Epithelial cell of prostate (primary cell): ENCODE measurements around the gene MAP3K19.
"Not testable (repeated sequence)": the region's sequence is repeated elsewhere in the genome, so short reads cannot be mapped to it uniquely, and the experiment has no call there.

Experiments used
- DNase-seq: peaks from one replicate; pipeline ENCODE4 v3.0.0-alpha.2; 2011; ENCODE audit warnings: low read depth, low spot score
- H3K27ac ChIP-seq: fragments of 450-650 bp; 2 replicates; pipeline ENCODE4 v1.5.1; 2017; ENCODE audit warnings: mild to moderate bottlenecking

MAP3K19 gene

DNA sequence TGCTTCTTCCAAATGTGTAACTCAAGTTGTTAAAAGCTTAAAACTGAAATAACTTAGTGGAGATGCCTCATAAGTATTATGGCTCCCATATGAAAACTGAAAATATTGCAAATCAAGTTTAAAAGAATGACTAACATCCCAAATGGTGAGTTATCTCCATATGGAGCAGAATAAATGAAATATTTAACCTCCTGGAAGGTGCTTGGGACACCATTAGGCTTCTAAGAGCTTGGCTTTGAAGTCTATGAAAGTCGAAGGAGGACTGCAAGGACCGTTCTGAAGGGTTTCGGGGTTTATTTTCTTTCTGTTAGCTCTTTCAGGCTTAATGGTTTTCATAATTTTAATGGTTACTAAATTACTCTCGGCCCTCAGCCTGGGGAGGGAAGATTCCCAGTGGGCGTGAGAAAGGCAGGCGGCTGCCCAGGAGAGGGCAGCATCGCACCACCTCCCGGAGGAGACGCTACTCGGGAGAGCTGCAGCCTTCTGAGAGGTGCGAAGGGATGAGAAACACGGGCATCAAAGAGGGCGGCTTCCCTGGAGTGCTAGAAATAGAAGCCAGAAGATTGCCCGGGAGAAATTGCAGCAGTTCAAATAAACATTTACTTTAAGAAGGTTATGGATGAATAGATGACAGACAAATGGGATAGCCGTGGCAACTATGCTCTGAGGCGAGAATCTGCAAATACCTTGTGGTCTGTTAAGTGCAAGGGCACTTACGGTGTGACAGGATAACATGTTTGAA is 43.1 kb downstream of the MAP3K19 start:
- no peak for DNase-seq
- H3K27ac ChIP-seq, result no peak overlapping the region

DNA sequence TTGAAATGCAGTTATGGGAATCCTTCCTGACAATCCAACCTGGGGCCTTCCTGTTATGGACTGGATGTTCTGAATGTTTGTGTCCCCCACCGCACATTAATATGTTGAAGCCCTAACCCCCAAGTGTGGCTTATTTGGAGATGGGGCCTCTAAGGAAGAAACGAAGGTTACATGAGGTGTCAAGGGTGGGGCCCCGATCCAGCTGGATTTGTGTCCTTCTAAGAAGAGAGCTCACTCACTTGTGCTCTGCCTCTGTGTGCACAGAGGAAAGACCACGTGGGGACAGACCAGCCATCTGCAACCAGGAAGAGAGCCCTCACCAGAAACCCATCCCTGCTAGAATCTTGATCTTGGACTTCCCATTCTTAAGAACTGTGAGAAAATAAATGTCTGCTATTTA is 44.4 kb downstream of the MAP3K19 start:
- no peak overlapping the region for H3K27ac ChIP-seq
- DNase-seq, result no peak

DNA sequence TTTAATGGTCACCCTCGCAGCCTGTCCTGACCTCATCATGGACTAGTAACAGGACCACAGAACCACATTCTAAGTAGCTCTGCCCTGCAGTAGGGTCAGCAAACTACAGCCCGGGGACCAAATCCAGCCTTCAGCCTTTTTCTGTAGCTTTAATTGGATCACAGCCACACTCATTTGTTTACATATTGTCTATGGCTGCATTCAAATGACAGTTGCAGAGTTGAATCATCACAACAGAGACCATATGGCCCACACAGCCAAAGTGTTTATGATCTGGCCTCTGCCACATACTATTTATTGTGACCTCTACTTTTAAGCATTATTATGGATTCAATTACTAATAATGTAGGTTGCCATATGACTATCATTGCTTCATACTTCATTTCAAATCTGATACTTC is 47.7 kb downstream of the MAP3K19 start:
- DNase-seq, result no peak
- H3K27ac ChIP-seq, result no peak overlapping the region

DNA sequence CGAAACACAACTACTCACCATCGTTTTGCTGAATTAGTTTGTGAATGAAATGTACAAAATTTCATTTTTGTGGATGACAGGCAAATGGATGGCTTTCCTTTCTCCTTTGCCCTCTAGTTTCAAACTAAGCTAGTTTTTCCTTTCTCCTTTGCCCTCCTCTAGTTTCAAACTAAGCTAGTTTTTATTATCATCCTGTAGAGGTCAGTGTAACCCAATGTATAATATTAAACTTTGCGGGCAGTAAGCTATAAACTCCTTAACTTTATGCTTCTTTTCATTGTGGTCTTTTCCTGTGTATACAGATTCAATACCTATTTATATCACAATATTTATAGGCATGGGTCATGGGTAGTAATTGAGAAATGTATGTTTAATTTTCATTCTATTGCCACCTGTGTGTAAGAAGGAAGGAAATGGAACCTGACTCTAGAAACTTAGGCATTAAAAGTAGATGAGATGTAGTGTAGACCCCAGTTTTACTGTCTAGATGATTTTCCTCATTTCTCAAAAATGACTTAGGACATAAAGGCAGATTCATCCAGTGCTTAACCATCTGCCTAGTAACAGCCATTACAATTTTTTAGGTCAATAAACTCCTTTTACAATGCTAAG is 58.1 kb downstream of the MAP3K19 start:
- no peak overlapping the region for H3K27ac ChIP-seq
- no peak for DNase-seq

DNA sequence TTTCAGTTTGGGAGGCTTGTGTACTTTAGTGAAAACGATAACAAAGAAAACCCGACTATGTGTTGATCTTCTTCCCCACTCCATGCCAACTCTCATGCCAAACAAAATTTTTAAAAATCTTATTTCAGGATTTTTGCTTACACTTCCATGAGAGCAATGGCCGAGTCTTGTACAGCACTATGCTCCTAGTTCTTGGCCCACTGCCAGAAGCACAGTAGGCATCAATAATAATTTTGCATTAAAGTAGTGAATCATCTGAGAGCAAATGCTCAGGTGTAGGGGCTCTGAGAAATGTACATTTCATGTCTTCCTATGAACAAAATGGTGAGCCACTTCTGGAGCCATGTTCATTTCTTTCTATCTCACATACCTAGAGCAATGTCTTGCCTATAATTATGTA is 62.2 kb downstream of the MAP3K19 start:
- no peak overlapping the region for H3K27ac ChIP-seq
- no peak for DNase-seq

DNA sequence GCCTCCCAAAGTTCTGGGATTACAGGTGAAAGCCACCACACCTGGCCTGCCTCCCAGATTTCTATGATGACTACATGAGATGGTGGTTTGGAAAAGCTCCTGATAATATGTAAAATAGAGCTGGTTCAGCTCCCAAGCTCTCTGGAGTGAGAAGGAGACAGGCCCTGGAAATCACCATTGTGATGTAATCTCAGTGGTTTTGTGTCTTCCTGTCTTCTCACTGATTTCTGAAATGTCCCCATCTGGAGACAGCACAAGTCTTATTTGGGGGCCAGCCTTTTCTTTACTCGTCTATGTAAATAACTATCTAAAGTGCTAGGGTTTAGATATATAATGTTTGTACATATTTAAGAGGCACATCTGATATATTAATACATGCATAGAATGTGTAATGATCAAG is 64.6 kb downstream of the MAP3K19 start:
- H3K27ac ChIP-seq, result no peak overlapping the region
- DNase-seq, result no peak

DNA sequence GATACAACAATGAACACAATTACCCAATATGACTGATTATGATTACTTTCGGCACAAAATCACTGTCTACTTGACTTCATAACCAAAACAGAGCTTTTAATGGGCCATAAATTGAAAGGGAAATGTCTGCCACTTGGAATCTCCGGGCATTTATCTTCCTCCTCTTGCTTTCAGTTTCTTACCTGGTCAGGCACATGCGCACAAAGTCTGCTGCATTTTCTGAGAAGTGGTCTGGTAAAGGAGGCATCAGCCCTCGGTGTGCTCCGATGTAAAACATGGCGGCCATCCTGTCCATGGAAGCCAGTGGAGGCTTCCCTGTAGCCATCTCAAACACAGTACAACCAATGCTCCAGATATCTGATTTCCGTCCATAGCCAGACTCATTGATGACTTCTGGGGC is 66.6 kb downstream of the MAP3K19 start:
- no peak overlapping the region for H3K27ac ChIP-seq
- DNase-seq, result no peak

DNA sequence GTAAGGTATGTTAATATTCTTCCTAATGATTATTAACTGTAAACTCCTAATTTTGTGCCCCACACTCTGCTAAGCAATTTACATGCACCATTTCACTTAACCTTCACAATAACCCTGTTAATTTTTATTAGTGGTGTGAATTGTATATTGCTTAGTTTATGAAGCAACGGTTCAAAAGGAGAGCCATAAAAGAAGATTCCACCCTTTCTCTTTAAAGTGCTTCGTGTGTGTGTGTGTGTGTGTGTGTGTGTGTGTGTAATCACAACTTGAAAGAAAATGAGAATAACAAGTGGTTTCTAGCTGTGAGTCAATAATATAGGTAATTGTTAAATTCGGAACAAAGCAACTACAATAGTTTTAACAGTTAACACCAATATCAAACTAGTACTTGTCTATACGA is 68.0 kb downstream of the MAP3K19 start:
- DNase-seq, result no peak
- H3K27ac ChIP-seq, result no peak overlapping the region

DNA sequence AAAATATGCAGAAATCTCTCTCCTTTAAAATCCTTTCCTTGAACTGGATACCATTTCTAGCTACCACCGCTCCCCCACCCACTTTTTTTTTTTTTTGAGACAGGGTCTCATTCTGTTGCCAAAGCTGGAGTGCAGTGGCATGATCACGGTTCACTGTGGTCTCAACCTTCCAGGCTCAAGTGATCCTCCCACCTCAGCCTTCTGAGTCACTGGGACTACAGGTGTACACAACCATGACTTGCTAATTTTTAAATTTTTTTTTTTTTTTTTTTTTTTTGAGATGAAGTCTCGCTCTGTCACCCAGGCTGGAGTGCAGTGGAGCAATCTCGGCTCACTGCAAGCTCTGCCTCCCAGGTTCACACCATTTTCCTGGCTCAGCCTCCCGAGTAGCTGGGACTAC is 70.1 kb downstream of the MAP3K19 start:
- H3K27ac ChIP-seq, DNase-seq: not testable (repeated sequence)

DNA sequence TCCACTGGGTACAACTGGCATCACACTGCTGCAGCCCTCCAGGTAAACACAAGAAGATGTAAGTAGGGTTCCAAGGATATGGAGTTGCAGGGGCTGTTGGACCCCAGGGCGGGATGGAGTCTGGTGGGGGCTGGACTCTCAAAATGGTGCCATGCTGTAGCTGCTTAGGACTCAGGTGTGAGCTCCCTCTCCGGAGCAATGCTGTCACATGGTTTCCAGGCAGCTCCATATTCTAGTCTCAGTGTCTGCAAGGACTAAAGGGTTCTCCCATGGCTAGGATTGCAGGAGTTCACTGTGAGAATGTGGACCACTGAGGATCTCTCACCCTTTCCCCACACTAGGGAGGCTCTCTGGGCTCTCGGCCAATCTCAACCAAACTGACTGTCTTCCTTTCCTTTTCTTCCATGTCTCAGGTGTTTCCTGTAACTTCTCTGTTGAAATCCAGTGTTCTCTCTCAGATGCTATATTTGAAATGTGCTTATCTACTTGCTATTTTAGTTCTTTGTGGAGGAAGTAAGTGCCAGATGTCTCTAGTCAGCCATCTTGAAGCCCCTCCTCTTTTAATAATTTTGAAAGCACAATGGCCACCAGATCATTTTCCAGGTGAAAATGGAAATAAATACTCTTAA is 71.1 kb downstream of the MAP3K19 start:
- DNase-seq, result no peak
- no peak overlapping the region for H3K27ac ChIP-seq

DNA sequence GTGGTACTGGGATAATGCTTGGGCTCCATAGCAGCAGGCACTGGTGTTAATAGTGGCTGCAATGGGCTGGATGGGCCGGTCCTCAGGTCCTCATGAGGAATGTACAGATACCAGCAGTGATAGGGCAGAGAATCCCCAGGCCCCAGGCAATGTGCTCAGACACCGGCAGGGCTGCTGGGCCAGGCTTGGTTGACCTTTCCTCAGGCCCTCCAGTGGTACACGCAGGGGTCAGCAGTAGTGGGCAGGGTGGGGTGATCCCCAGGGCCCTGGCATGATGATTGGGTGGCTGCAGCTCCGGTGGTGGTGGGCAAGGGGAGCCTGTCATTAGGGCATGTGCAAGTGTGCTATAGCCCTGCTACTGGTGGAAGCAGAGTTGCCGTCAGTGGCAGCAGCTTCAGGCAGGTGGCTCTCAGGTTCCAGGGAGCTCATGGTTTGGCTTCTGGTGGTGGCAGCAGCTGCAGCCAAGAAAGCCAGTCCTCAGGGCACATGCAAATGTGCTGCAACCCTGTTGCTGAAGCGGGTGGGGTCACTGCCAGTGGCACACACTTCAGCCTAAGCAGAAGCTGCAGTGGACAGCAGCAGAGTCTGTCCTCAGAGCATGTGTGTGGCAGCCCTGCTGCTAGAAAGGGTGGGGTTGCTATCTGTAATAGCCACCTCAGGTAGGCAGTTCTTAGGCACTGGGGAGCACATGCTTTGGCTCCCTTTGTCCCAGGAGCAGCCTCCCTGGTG is 71.8 kb downstream of the MAP3K19 start:
- no peak for DNase-seq
- no peak overlapping the region for H3K27ac ChIP-seq

DNA sequence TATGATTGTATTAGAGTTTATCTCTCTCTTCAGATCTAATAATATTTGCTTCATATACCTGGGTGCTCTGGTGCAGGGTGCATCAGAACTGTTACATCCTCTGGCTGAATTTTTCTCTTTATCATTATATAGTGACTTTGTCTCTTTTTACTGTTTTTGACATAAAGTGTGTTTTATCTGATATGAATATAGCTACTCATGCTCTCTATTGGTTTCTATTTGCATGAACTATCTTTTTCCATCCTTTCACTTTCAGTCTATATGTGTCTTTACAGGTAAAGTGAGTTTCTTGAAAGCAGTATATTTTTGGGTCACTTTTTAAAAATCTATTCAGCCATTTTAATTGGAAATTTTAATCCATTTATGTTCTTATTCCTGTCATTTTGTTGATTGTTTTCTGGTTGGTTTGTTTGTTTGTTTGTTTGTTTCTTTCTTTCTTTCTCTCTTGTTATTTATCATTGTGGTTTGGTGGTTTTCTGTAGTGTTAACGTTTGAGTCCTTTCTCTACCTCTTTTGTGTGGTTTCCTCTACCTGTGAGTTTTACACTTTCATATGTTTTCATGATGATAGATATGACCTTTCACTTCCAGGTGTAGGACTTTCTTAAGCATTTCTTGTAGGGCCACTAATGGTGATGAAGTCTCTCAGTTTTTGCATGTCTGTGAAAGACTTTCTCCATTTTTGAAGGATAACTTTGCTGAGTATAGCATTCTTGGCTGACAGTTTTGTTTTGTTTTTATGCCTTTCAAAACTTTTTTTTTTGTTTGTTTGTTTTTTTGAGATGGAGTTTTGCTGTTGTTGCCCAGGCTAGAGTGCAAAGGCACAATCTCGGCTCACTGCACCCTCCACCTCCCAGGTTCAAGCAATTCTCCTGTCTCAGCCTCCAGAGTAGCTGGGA is 73.8 kb downstream of the MAP3K19 start:
- H3K27ac ChIP-seq, result no peak overlapping the region
- DNase-seq, result no peak

DNA sequence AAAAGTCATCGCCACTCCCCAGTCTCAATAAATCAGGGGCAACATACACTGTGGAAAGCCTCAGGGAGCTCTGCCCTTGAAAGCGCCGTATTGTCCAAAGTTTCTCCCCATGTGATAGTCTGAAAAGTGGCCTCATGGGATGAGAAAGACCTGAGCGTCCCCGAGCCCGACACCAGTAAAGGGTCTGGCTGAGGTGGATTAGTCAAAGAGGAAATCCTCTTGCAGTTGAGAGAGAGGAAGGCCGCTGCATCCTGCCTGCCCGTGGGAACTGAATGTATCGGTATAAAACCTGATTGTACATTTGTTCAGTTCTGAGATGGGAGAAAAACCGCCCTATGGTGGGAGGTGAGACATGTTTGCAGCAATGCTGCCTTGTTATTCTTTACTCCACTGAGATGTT is 80.1 kb downstream of the MAP3K19 start:
- not testable (repeated sequence) for DNase-seq, H3K27ac ChIP-seq

DNA sequence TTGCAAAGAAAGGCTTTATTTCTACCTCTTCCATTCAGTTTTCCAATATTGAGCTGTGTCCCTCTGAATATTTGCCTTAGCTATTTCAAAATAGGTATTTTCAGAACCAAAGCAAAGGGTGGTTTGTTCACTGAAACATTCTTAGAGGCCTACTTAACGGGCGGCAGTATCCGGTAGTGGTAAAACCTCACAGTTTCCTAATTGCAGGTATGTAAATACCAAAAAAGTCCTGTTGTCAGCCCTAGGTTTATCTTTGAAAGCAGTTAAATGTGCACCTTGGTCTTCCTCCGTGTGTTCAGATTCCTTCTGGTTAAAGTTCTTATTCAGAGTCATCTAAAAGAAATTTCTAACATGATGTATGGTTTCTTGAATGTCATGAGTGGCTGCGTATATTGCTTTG is 89.8 kb downstream of the MAP3K19 start:
- H3K27ac ChIP-seq, result no peak overlapping the region
- no peak for DNase-seq

DNA sequence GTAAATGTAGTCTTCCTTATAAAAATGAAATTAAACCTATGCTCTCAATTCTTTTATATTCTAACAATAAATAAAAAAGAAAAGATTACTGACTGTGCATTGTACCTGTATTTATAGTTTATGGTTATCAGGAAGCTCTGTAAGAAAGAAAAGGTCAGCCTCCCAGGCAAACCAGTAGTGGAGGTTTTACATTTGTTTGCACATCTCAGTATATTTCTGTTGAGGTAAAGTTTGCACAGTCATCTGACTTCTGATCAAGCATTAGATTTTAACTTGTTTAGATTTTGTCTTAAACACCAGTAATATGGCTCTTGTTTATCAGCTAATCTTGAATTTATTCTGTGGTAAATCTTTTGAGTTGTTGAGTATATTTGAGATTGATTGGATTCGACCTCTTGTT is 91.5 kb downstream of the MAP3K19 start:
- no peak for DNase-seq
- no peak overlapping the region for H3K27ac ChIP-seq

DNA sequence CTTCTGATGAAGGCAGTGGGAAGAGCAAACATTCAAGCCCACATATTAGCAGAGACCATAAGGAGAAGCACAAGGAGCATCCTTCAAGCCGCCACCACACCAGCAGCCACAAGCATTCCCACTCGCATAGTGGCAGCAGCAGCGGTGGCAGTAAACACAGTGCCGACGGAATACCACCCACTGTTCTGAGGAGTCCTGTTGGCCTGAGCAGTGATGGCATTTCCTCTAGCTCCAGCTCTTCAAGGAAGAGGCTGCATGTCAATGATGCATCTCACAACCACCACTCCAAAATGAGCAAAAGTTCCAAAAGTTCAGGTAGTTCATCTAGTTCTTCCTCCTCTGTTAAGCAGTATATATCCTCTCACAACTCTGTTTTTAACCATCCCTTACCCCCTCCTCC is 93.2 kb downstream of the MAP3K19 start:
- no peak for DNase-seq
- no peak overlapping the region for H3K27ac ChIP-seq

DNA sequence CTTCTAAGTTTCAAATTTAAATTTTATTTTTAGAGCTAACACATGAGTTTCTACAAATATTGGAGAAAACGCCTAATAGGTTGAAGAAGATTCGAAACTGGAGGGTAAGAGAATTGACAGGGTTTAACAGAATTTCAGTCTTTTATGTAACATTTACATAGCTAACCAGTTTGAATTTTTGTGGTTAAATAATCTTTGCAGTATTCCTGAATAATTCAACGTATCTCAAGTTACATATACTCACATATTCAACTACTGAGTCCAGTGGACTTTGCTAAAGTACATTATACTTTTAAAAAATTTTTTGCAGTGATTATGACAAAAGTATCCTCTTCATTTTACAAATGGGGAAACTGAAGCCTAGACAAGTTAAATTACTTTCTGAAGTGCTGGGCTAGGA is 94.6 kb downstream of the MAP3K19 start:
- DNase-seq, result no peak
- no peak overlapping the region for H3K27ac ChIP-seq

DNA sequence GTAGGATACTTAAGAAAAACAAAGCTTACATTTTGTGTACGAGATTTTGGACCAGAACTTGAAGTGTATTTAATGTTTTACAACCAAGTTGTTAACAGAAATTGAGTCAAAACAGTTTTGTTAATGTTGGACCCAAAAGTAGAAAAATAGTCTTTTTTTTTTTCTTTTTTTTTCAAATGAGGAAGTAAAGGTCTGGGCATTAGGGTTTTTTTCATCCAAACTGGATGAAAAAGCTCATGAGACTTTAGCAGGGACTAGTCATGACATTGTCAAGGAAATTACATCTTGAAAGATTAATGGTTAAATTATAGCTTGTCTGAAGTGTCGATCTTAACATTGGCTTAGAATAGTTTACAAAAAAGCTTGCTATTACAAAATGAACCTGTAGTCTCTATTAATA is 96.4 kb downstream of the MAP3K19 start:
- H3K27ac ChIP-seq, result no peak overlapping the region
- DNase-seq, result no peak

DNA sequence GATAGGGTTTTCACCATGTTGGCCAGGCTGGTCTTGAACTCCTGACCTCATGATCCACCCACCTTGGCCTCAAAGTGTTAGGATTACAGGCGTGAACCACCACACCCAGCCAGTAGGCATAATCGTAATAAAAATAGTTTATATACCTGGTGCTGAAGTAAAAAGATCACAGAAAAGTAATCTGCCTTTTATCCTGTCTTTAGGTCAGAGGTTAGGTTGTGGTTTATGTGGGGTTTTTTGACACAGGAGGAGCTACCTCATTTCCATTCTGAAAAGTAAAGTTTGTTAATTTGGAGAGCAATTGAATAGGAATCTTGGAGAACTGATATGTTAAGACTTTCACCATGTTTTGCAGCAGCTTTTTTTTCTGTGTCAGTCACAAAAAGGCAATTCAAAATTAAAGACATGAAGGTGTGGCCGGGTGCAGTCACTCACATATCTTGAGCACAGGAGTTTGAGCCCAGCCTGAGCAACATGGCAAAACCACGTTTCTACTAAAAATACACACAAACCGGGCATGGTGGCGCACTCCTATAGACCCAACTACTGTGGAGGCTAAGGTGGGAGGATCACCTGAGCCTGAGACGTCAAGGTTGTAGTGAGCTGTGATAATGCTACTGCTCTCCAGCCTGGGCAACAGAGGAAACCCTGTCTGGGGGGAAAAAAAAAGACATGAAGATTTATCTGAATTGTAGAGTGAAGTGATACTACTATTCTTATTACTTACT is 97.1 kb downstream of the MAP3K19 start:
- no peak for DNase-seq
- no peak overlapping the region for H3K27ac ChIP-seq

DNA sequence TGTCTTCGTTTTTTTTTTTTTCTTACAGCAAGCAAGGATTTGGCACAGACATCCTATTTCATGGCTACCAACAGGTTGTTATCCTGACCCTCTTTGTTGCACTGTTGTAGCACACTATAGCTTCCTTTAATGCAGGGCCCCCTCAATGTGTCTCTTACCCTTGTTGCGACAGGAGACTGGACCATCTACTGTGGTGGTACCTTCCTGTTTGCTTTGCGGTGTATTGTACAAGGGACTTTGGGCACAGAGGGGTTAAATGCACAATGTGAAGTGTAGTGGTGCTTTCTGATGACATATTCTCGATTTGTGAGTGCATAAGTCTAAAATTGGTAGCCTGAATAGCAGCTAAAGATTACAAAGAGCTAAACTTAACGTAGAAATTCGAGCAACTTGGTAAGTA is 101.2 kb downstream of the MAP3K19 start:
- DNase-seq, result no peak

More for the DNA sequence above, 101.2 kb downstream of the MAP3K19 start:
- no peak overlapping the region for H3K27ac ChIP-seq
